Measurements from ENCODE around the gene TUBA3E.

DNA sequence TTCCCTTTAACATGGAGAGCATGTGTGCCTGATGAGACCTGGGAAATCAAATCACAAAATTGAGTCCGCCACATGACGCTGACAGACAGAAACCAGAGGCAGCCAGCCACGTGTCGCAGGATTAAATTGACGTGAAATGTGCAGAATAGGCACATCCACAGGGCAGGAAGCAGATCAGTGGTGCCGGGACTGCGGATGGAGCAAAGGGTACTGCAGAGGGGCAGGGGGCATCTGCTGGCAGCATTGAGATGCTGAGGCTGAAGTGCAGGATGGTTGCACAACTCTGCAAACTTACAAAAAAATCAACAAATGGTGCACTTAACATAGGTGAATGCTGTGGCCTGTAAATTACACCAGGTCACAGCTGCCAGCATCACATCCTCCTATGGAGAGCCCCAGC is 48.2 kb upstream of the TUBA3E start:
- TF ChIP-seq, protein P1, sequence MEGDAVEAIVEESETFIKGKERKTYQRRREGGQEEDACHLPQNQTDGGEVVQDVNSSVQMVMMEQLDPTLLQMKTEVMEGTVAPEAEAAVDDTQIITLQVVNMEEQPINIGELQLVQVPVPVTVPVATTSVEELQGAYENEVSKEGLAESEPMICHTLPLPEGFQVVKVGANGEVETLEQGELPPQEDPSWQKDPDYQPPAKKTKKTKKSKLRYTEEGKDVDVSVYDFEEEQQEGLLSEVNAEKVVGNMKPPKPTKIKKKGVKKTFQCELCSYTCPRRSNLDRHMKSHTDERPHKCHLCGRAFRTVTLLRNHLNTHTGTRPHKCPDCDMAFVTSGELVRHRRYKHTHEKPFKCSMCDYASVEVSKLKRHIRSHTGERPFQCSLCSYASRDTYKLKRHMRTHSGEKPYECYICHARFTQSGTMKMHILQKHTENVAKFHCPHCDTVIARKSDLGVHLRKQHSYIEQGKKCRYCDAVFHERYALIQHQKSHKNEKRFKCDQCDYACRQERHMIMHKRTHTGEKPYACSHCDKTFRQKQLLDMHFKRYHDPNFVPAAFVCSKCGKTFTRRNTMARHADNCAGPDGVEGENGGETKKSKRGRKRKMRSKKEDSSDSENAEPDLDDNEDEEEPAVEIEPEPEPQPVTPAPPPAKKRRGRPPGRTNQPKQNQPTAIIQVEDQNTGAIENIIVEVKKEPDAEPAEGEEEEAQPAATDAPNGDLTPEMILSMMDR (optimal IDR thresholded peaks at IDR 0.05 in 1 of 3, IDR thresholded peaks at IDR 0.05 in 1 of 3, conservative IDR thresholded peaks at IDR 0.05 in 1 of 3; ENCODE audit: extremely low read depth in 1 of 3, insufficient read depth in 2 of 3, low read length in 3 of 3) = no peak
- no peak for TF ChIP-seq EZH2 (IDR thresholded peaks at IDR 0.05; ENCODE audit: low read length)

All from keratinocyte (primary cell).